AG04449 (cell line): ENCODE results near the gene AMOTL2.
A peak's percentile ranks its signal among the peaks of the same experiment; 100 is the strongest.

ENCODE experiments used
- CTCF ChIA-PET: fragments of 350-600 bp; formaldehyde crosslinking; extraction: SDS; loops from one replicate; lab custom pipeline; 2021; ENCODE audit warnings: antibody characterized with exemption; lab: Yijun Ruan, JAX
- POLR2A ChIA-PET: fragments of 400-600, 350-600 bp; formaldehyde crosslinking; extraction: SDS; loops from one replicate; lab custom pipeline; 2020; ENCODE audit warnings: antibody characterized with exemption, inconsistent platforms; lab: Yijun Ruan, JAX
- DNase-seq: peaks from one replicate; pipeline ENCODE4 v3.0.0-alpha.2; 2010; ENCODE audit warnings: low read depth, low spot score
- H3K4me3 ChIP-seq: 2 replicates; pipeline ENCODE4 v1.5.1; 2011; ENCODE audit warnings: low read depth, mild to moderate bottlenecking, control low read depth, low read length
- TF ChIP-seq, protein P1 (sequence below): IDR thresholded peaks from one replicate; pipeline ENCODE4 v1.5.1; 2011; ENCODE audit warnings: mild to moderate bottlenecking, moderate library complexity, low read length, control low read depth, inconsistent platforms; ENCODE audit not compliant: insufficient read depth; ENCODE audit errors: missing control alignments

Gene AMOTL2

DNA sequence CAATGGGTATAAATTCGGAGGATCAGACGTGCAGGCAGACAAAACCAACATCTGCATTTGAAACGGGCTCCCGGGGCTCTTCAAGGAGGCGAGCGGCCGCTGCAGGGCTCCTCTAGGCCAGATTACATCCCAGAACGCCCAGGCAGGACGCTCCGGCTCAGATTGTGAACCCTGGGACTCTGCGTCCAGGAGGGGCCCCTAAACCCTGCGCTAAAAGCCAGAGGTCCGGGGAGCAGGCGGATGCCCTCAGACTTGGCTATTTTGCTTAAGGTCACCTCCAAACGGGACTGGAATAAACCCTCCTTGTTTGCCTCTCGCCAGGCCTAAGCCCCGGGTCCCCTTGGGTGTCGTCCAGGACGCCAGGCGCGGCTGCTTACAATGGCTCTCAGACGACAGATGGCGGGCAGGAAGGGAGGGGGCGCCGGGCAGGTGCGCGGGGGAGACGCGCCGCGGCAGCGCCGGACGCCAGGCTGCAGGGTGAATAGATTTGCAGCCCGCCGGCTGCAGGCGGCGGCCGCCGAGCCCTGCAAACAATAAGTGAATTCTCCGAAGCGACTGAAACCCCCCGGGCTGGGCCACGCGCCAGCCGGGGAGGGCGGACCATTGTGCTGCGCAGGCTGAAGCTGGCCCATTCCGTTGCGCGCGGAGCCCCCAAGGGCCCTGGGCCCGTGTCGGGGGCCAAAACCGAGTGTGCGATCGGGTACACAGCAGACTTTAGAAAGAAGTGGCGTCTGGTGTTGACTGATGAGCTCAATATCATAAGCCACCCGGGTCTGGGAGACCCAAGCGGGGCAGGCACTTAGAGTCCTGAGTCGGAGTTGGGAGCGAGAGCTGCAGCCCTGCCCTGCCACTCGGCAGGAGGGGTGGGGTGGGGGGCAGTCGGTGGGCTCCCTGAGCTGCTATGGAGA is 32.3 kb upstream of the AMOTL2 start:
- ChIA-PET POLR2A (interaction anchor here (1.4 kb wide), 1 partner anchor 32 kb away, joined by 4 read pairs; the partner anchor contains the start of gene AMOTL2), CTCF (no interaction called here)
- peak overlapping the region; percentile 38 for H3K4me3 ChIP-seq
- no peak for DNase-seq
- TF ChIP-seq, protein P1, sequence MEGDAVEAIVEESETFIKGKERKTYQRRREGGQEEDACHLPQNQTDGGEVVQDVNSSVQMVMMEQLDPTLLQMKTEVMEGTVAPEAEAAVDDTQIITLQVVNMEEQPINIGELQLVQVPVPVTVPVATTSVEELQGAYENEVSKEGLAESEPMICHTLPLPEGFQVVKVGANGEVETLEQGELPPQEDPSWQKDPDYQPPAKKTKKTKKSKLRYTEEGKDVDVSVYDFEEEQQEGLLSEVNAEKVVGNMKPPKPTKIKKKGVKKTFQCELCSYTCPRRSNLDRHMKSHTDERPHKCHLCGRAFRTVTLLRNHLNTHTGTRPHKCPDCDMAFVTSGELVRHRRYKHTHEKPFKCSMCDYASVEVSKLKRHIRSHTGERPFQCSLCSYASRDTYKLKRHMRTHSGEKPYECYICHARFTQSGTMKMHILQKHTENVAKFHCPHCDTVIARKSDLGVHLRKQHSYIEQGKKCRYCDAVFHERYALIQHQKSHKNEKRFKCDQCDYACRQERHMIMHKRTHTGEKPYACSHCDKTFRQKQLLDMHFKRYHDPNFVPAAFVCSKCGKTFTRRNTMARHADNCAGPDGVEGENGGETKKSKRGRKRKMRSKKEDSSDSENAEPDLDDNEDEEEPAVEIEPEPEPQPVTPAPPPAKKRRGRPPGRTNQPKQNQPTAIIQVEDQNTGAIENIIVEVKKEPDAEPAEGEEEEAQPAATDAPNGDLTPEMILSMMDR, result no peak

DNA sequence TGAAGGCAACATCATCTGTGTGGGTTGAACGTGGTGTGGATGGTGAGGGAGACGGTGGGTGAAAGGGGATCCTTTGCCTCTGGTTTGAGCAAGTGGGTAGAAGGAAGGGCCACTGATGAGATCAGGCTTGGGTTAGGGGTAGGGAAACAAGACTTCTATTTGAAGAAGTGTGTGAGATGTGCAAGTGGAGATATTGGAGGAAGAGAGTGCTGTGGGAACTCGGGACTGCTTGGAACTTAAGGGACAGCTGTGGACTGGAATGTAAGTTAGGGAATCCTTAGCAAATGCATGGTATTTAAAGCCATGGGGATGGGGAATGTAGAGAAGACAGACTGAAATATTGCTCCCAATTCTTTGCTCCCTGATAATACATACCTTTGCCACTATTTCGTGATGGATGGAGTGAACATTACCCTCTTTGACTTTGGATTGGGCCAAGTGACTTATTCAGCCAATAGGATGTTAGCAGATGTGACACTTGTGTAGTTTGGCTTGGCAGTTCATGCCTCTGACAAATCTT is 30.2 kb upstream of the AMOTL2 start:
- H3K4me3 ChIP-seq, result no peak overlapping the region
- POLR2A ChIA-PET, result no interaction called here
- no peak for DNase-seq
- CTCF ChIA-PET, result no interaction called here
- TF ChIP-seq, protein P1, result no peak

DNA sequence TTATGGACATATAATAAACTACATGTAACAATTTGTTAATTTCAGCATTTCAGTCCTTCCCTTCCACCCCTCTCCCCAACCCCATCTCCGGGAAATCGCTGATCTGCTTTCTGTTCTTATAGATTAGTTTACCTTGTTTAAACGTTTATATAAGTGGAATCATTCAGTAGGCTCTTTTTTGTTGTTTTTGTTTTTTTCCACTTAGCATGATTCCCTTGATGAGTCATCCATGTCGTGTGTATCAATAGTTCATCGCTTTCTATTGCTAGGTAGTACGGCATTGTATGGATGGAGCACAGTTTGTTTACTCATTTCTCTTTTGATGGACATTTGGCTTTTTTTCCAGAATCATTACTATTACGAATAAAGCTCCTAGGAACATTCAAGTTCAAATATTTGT is 23.5 kb upstream of the AMOTL2 start:
- ChIA-PET POLR2A (no interaction called here), CTCF (interaction anchor here (1.0 kb wide), 1 partner anchor 76 kb away, joined by 3 read pairs; no protein-coding TSS in a partner anchor)
- TF ChIP-seq, protein P1, result no peak
- no peak for DNase-seq
- H3K4me3 ChIP-seq, result no peak overlapping the region

DNA sequence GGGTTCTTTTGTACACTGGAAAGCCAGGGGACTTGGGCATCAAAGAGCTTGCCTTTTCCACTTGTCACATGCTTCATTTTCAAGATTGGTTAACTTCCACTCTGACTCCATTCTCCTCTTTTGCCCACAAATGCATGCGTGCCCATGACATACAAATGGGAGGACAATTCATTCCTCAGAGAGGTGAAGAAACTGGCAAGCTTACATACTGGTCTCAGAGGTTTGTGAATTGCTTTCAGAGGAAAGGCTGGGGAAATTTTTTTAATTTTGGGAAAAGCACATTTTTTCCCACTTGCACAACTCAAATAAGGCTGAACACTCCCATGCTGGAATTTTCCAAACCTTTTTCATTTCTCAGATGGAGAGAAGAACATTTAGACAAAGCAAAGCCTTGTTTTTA is 20.9 kb upstream of the AMOTL2 start:
- TF ChIP-seq, protein P1, result no peak
- H3K4me3 ChIP-seq, result no peak overlapping the region
- ChIA-PET POLR2A (no interaction called here), CTCF (interaction anchor here (0.9 to 2.5 kb wide), 3 partner anchors 10 to 52 kb away, joined by 3 to 8 read pairs (median 3); no protein-coding TSS in a partner anchor)
- DNase-seq, result no peak

DNA sequence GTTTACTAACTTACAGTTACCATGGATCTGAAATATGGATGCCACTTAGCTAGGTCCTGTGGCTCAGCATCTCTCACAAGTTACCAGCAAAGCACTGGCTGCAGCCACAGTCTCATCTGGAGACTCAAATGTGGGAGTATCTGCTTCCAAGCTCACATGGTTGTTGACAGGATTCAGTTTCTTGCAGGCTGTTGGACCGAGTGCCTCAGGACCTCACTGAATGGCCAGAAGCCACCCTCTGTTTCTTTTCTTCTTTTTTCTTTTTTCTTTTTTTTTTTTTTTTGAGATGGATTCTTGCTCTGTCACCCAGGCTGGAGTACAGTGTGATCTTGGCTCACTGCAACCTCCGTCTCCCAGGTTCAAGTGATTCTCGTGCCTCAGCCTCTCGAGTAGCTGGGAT is 20.1 kb upstream of the AMOTL2 start:
- DNase-seq, result no peak
- no peak overlapping the region for H3K4me3 ChIP-seq
- ChIA-PET POLR2A (no interaction called here), CTCF (interaction anchor here (1.2 kb wide), 1 partner anchor 14 kb away, joined by 3 read pairs; no protein-coding TSS in a partner anchor)
- TF ChIP-seq, protein P1, result no peak

DNA sequence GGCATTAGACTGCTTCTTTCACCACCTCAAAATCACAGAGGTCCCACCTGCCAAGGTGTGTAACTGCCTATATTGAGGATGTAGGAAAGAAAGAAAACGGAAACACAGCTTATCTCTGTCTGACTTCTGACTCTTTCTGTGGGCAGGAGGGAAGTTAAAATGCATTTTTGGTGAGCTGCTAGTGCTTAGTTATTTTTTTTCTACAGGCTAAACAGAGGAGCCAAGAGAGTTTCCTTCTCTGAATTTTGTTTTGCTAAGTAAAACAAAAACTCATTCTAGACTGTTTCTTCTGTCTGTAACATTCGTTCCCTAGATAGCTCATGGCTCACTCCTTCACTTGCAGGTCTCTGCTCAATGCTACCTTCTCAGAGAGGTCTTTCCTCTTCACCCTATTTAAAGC is 18.8 kb upstream of the AMOTL2 start:
- no peak overlapping the region for H3K4me3 ChIP-seq
- TF ChIP-seq, protein P1, result no peak
- no peak for DNase-seq
- ChIA-PET CTCF (interaction anchor here (1.5 kb wide), 1 partner anchor 56 kb away, joined by 4 read pairs; no protein-coding TSS in a partner anchor), POLR2A (no interaction called here)
